Measurements from ENCODE around the gene MTHFS.

MTHFS gene

GRCh38 chr15:79875213-79875612, 21.6 kb downstream of the MTHFS start:
- no peak for DNase-seq (ENCODE audit: low read depth in 2 of 2)

DNA sequence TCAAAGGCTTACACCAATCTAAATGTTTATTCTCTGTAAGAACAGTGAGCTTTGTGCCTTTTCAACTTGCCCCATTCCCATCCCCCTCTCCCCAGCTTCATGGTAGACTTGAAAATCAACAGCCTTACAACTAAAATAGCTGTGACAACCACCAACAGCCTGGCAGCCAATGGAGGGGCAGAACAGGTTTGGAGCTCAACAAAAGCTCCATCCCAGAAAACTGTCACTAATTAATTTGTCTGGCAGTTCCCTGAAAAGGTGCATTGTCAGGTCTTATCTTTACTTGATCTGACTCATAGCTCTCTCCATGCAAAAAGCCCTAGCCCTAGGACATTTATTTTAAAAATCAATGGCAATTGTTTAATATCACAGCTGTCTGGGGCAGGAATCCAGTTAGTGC, 22.6 kb downstream of the MTHFS start:
- DNase-seq (ENCODE audit: low read depth in 2 of 2) = no peak

DNA sequence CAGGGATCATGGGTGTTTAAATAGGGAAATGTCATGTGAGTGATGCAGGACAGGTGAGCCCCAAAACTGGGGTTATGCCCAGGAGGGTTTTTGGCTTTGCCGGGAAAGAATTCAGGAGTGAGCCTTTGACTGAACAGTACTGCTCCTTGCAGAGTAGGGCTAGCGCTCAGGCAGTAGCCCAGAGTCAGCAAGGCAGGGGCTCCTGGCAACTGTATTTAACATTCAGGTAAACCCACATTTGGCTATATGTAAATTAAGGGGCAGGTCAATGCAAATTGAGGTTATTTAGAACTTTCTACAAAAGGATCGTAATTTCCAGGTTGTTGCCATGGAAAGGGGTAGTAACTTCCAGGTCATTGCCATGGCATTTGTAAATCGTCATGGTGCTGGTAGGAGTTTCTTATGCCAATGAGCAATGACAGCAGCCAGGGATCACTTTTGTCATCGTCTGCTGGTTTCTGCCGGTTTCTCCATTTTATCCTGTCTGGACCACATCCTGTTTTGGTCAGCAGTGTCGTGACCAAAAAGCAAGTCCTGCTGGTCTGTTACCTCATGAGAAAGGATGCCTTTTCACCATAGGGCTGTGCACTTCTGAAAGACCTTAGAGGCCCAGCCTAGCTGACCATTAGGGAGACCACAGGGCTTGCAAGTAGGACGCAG, 24.3 kb downstream of the MTHFS start:
- no peak for DNase-seq (ENCODE audit: low read depth in 2 of 2)

DNA sequence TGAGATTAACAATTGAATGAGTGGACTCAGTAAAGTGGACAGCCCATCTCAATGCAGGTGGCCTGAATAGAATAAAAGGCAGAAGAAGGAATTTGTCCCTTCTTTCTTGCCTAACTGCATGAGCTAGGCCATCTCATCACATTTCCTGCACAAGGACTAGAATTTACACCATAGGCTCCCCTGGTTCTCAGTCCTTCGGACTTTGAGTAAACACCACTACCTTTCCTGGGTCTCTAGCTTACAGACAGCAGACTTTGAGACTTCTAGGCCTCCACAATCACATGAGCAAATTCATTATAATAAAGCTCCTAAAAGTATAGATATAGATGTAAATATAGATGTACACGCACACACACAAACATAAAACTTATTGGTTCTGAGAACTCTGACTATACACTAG, 28.3 kb downstream of the MTHFS start:
- DNase-seq (ENCODE audit: low read depth in 2 of 2) = no peak

GRCh38 chr15:79863886-79864285, 32.9 kb downstream of the MTHFS start:
- DNase-seq (ENCODE audit: low read depth in 2 of 2) = no peak

- DNase-seq (ENCODE audit: low read depth in 2 of 2) = no peak
Observed at GRCh38 chr15:79862191-79862590, 34.6 kb downstream of the MTHFS start.

GRCh38 chr15:79860661-79861060, 36.2 kb downstream of the MTHFS start:
- no peak for DNase-seq (ENCODE audit: low read depth in 2 of 2)

DNA sequence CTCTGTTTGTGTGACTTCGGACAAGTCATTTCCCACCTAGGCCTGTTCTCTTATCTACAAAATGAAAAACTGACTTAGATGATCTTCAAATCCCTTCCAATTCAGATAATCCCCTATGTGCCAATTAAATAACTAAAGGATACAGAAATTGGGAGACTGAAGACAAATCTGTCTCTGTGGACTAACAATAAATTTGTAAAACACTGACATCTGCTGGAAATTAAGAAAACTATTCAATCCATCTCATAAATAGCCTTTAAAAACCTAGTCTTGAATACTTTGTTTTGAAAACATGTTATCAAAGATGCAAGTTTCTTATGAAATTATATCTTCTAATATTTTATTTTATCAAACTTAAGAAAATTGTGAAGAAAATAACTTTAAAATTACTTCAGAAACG, 38.3 kb downstream of the MTHFS start:
- DNase-seq (ENCODE audit: low read depth in 2 of 2) = no peak

DNA sequence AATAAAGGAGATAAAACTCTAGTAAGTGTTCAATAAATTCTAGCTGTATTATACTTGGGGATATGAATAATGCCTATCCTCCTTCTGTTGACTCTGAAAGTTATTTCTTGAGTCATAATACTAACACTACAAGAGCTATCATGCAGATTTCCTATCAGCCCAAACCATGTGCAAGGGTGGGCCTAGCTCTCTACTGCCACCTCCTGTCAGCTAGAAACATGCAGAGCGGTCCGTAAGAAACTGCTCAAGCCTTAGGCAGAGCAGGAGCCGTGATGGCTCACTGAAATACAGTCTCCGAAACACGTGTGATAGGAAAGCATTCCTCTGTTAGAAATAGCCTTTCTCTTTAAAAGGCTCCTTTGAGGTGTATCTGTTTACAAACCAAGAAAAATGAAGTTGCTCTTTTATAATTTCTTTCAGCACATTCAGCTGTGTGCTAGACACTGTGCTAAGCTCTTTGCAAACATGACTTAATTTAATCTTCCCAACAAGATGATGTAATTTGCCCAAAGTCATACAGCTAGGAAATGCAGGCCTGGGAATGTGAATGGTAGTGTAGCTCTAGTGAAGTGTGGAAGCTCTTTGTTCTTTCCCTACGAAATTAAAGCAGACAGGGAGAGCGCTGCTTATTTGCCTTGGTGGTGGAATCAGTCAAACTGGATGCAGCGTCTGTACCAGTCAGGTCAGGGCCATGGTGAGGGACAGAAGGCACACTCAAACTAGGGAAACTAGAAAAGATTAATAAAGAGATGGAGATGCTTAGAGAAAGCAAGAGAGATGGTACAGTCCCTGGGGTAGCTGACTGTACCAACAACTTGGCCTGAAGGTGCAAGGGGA, 43.1 kb downstream of the MTHFS start:
- peak; percentile 67 to 72 for DNase-seq (ENCODE audit: low read depth in 2 of 2)

DNA sequence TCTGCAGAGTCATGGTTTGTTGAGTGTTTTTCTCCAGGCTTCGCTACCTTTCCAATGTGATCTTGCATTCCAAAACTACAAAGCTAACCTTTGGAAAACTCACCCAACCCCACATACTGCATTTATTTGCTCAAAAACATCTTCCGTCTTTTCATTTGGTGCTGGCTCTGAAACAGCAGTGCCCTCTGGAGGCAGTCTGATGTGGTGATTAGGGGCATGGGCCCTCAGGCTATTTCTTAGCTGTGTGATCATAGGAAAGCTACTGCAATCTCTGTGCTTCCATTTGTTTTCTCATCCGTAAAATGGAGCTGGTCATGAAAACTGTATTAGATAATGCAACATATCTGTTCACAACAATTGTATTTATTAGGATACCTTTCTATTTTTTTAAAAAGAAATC, 47.0 kb downstream of the MTHFS start:
- peak; percentile 21 to 23 for DNase-seq (ENCODE audit: low read depth in 2 of 2)

DNA sequence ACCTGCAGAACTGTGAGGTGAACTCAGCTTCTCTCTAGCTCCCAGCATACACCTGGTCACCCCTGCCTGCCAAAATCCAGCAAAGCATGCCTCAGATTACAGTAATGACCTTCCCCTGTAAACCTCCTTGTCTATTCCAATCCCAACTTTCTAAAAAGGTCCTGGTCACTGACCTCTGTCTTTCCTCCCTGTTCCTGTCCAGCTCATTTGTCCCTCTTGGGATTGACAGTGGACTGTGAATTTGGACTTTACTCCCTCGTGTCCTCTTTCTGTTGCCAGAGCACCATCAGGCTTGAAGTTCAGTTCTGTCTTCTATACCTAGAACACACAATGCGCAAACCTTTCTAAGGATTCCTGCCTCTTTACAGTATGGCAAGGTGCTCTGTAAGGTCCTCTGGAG, 50.3 kb downstream of the MTHFS start:
- no peak for DNase-seq (ENCODE audit: low read depth in 2 of 2)

DNA sequence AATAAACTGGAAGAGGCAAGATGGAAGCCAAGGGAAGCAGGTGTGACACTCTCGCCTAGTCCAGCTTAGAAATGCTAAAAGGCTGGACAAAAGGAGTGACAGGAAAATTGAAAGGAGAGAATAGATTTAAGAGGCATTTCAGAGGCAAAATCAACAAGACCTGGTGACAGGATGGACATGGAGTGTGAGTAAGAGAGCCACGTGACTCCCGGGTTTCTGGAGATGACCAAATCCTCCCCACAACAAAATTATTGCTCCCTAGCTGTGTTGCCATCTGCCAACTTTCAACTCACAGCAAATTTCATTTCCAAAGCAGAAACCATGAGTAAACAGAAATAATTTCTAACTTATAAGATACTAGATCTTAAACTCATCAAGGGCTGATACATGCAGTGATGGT, 52.6 kb downstream of the MTHFS start:
- no peak for DNase-seq (ENCODE audit: low read depth in 2 of 2)

GRCh38 chr15:79837846-79838245, 59.0 kb downstream of the MTHFS start:
- DNase-seq (ENCODE audit: low read depth in 2 of 2) = no peak

- no peak for DNase-seq (ENCODE audit: low read depth in 2 of 2)
Observed at GRCh38 chr15:79834495-79834894, 62.3 kb downstream of the MTHFS start.

GRCh38 chr15:79832367-79833120, 64.3 kb downstream of the MTHFS start:
- DNase-seq (ENCODE audit: low read depth in 2 of 2) = no peak

GRCh38 chr15:79831604-79832003, 65.2 kb downstream of the MTHFS start:
- no peak for DNase-seq (ENCODE audit: low read depth in 2 of 2)

- no peak for DNase-seq (ENCODE audit: low read depth in 2 of 2)
Observed at GRCh38 chr15:79829950-79830349, 66.9 kb downstream of the MTHFS start.

GRCh38 chr15:79828447-79828846, 68.4 kb downstream of the MTHFS start:
- no peak for DNase-seq (ENCODE audit: low read depth in 2 of 2)

- DNase-seq (ENCODE audit: low read depth in 2 of 2) = no peak
Observed at GRCh38 chr15:79826800-79827199, 70.0 kb downstream of the MTHFS start.

DNA sequence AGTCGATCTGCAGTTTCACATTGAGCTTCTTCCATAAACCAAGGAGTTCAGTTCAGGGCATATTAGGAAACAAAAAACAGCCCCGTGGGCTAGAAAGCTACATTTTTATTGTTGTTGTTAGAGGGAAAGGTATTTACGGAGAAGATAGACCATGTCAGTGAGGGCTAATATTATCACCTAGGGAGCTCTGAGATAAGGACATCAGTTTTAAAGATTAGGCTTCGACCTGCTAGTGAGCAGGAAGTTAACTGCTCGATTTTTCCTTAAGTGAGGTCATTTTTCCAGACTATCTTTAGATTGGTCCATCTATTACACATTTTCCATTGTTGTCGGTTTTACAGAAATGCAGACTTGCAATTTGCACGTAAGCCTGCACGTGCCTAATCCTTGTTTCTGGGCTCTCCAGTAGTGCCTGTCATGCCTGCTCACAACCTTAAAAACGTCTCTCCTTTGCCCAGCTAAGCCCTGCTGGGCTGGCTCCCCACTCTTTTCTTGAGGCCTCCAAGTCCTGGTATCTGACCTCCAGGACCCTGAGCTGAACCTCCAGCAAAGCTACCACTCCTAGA, 72.6 kb downstream of the MTHFS start:
- DNase-seq (ENCODE audit: low read depth in 2 of 2) = no peak

DNA sequence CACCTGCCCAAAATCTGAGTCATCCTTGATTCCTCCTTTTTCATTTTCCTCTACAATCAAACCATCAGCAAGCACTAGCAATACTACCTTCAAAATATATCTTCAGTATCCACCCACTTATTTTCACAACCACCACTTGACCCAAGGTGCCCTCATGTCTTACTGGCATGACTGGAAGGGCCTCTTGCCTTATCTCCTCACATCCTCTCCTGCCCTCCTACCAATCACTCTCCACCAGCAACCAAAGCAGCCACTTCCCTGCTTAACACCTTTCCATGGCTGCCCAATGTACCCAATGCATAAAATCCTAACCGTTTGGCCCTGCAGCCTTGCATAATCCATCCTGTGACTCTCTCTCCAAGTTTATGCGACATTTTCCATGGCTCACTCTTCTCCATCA, 76.0 kb downstream of the MTHFS start:
- DNase-seq (ENCODE audit: low read depth in 2 of 2) = no peak

DNA sequence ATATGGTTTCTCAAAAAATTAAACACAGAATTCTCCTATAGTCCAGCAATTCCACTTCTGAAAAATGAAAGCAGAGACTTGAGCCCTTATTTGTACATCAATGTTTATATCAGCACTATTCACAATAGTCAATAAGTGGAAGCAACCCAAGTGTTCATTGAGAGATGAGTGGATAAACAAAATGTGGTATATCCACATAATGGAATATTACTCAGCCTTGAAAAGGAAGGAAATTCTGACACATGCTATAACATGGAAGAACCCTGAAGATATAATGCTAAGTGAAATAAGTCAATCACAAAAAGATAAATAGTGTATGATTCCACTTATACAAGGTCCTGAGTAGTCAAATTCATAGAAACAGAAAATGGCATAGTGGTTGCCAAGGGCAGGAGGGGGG, 76.6 kb downstream of the MTHFS start:
- no peak for DNase-seq (ENCODE audit: low read depth in 2 of 2)
